HG02571 (cell line): ENCODE measurements around the gene VCAN.

Experiments
- ATAC-seq: cut with Tn5 transposase; IDR thresholded peaks from one replicate; pipeline ENCODE4 v1.9.1; 2021; ENCODE audit warnings: mild to moderate bottlenecking, moderate library complexity; ENCODE audit not compliant: unreplicated experiment

VCAN gene

DNA sequence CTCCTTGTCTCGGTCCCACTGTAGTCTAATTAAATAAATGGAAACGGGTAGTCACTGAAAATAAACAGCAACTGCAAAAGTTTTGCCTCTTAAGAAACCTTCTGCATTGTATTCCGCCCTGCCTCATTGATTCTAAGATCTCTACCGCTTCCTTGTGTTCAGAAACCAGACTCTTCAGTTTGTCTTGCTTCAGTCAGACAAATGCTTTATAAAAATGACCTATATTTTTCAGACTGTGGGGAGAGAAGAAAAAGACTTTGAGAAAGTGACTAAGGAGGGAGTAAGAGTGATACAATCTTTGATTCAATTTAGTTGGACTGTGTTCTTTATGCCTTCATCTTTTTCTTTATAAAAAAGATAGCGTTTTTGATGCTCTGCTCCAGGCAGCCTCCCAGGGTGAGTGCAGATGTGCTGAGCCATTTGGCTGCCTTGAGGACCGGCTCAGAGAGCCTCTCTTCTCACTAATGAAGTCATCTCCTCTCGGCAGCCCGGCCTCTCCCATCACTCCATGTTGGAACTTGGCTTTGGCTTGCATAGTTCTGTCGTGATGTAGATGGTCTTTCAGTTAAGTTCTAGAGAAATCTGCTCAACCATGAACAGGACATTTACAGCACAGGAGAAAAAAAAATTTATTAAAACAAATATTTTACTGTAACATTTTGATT, 4.0 kb upstream of the VCAN start:
- no peak for ATAC-seq

DNA sequence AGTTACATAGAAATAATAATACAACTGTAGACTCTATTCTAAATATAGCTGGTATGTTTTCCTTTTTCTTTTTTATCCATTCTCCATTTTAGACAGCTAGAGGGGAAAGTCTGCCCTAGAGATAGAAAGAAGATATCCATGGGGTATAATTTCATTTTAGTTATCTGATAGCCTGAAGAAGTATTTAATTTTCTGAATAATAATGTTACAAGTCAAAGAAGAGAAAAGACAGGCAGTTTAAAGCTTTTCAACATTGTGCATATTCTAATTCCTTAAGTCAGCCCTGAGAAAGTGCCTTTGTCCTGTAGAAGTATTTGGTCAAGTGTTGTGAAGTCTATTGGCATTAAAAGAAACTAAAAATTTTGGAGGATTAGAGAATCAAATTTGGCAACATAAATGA, 2.5 kb upstream of the VCAN start:
- no peak for ATAC-seq

DNA sequence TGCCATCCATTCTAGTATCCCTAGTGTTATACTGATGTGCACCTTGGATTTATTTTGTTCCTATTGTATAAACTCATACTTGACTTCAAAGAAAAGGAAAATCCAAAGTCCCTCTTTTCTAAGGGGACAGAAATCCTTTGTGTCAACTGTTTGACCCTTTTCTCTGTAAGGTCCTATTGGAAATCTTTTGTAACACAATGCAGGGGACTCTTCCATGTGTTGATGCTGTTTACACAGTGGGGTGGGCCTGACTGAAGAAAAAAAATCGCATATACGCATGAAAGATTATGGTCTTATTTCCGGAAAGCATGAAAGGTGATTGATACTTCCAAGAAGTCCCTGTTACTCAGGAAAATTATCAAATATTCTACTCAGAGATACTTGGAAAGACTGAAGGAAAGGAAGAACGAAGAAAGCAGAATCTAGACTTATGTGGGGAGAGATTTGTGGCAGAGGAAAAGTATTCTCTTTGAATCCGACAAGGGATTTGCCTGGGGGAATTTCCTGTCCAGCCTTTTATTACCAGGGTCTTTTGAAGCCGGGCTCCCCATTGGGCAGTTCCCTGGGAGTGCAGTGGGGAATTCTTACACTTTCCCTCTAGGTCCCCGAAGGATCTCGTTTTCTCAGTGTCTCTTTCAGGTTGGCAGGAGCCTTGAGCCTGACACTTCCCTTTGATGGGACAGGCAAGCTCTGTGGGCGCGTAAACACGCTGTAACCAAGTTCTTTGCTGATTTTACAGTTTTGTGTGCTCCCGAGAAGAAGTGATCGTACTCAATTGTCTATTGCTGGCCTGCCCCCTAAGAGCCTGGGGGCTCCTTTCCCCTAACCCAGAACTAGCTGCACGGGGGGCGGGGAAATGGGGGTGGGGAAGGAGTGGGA, 779 bp upstream of the VCAN start:
- no peak for ATAC-seq

DNA sequence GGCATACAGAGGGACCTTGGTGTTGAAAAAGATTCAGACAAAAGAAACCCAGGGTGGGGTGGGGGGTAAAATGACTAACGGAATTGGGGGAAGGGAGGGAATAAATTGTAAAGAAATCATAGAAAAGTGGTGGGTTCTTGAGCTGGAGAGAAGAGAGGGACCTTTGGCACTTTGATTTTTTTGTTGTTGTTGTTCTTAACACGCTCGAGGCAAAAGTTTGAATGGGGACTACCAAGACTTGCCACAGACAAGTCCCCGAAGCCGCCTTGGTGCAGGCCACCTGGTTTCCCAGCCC, 616 bp downstream of the VCAN start:
- ATAC-seq = no peak

DNA sequence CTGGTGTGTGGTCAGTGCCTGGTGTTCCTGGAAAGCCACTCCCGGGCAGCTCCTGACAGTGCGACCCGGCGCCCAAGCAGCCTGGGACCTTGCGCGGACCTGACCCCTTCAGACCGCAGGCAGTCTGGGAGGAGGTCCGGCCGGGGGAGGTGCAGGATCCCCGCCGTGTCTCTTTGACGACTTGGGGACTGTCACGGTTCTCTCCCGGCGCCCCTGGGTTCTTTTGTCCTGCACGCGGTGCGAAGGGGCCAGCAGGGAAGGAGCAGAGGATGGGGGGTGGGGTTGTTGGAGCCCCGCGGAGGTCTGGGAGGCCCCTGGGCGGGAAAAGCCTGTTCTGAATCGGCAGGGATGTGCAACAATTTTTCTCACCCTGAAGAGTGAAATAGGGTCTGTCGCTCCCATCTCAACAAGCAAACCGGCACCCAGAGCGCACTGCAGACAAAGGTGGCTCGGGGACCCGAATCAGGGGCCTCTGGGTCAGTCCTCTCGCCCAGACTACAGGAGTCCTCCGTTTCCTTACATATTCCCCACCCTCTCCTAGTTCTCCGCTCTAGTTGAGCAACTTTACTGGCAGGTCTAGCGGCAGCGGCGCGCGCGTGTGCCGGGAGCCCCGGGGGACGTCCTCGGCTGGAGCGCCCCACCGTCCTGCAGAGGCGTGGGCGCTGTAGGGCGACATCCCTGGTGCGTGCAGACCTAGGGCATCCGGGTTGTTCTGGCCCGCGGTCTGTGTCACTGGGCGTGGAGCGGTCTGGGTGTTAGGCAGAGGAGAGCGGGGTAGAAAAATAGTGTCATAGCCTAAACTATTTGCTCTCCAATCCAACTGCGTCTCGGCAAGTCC, 1.2 kb downstream of the VCAN start:
- peak; percentile 45 for ATAC-seq

DNA sequence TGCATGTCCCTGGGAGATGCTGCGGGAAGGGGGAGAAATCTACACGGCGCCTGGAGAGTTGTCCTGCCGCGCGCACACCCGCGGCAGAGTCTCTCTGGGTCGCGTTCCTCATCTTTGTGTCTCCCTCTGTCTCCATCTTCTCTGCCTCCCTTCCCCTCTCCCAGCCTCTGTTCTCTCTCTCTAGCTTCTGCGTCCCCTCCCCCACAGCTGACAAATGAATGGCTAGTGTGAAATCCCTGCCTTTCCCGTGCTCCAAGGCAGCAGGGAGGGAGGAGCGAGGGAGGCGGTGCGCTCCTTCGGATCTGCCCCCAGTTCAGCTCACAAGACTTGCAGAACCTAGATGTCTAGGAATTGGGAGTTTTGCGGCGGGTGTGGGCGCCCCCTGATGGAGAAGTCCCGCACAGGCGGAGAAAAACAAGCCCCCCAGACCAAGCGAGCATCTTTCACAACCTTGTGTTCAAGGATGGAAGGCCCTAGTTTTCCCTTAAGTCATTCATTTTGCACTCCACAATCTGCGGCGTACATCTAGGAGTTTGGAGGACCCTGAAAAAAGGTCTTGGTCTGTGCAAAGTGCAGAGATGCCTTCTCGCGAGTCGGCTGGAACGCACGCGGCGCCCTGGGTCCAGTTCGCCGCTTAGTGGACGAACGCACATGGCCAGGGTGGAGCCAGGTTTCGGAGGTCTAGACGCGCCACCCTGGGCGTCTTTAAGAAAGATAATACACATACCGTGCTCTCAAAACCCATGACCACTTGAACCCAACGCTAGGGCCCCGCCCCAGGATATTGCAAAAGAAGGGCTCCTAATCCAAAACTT, 2.0 kb downstream of the VCAN start:
- ATAC-seq = peak; percentile 58

DNA sequence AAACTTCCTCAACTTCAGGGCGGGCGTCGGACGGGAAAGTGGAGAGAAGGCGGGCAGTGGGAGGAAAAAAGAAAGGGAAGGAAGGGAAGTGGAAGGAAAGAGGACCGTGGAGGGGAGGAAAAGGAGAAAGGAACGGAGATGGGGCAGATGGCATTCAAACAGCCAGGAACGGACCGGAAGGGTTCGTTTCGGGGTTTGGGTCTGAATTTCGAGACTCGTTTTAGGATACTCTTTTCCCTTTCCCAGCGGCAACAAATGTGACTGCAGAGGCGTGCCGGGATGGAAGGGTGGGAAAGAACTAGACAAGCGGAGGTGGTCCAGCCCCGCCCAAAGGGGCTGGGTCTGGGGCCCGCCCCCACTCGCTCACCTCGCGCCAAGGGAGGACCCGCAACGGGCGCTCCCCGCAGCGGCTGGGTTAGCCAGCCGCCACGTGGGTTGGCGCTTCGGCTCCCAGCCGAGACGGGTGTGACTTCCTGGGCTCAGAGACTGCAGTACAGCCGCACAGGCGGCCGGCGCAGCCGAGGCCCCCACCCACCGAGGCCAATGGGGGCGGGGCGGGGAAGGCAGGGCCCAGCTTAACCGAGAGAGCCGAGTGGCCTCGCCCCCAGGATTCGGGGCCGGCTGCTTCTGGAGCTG, 2.7 kb downstream of the VCAN start:
- ATAC-seq = no peak

DNA sequence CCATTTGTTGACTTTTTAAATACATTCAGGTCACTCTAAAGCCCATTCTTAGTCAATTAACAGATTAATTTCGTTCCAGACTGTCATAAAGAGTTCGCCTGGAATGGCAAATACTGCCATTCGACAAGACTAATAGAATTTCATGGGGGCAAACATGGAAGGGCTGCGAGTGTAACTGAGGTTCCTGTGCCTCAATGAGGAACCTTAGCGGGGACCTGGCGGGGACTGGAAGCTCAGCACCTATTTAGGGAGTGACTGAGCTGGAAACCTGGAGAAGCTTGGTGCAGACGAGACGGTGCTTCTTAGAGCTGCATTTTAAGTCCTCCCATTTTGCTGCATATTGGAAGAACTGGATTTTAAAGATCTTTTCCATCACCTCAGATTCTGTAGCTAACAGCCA, 3.4 kb downstream of the VCAN start:
- ATAC-seq = no peak

DNA sequence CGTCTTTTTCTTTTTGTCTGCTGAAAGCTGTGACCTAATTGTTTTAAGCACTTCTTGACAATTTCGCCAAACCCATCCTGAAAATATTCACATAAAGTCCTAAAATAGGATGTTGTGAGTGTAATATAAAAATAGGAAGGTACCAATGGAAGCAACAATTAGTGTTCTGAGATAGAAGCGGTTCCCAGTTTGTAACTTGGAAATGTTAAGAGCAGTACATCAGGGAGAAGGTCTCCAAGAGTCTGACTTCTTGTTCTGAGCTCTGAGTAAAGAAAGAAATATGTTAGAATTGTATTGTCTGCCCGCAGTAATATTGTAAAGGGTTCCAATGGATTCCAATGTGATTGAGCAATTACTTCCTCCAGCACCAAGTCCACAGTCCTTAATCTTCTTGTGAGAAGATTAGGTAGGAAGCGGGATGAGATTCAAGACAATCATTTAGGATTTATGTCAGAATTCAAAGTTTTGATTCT, 3.9 kb downstream of the VCAN start:
- ATAC-seq = no peak

DNA sequence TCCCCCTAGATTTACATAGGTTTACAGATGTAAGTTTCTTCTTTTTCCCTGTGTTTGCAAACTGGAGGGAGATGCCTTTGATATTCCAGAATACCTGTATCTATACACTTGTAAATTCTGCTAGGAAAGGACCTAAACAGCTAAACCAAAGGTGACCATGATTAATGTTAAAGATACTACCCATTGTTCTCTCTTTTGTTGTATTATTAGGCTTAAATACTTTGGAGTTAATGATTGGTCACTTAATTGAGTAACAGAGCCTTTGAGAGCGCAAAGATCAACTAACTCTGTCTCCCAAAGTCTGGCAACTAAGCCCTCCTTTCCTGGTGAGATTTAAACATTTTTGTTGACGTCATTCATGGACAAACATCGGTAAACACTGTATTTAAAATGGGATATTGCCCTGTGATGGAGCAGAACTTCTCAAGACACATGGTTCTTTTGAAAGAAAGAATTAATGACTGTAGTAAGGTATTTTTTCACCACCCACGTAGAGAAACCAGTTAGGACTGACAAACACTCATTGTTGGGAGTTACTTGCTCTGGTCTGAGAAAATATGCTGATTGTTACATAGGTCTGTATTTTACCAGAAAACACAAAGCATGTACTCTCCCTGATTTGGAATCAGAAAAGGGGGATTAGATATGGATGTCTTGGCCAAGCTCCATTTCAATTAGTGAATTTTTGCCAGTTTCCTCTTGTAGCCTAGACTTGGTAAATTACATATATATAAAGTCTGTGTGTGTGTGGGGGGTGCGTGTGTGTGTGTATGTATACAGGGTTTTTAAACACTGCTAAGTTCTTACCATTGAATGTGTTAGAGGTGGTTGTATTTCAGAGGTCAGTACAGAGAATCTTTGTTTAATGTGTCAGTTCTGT, 4.6 kb downstream of the VCAN start:
- no peak for ATAC-seq

DNA sequence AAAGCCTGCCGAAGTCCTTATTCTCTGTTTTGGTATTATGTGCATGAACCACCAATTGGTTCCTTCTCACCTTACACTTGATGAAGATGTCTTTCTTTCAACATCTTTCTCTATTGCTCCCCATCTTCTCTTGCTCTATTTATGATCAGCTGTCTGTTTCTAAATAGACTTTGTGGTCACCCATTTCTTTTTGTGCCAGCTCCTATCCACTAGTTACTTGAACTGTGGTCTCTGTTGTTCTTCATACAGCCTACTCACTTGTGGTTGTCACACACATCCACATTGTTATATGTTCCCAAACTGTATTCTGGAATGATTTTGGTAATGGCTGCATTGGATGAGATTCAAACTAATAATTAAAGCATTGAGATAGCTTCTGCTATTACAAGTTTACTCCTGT, 11.4 kb downstream of the VCAN start:
- no peak for ATAC-seq

DNA sequence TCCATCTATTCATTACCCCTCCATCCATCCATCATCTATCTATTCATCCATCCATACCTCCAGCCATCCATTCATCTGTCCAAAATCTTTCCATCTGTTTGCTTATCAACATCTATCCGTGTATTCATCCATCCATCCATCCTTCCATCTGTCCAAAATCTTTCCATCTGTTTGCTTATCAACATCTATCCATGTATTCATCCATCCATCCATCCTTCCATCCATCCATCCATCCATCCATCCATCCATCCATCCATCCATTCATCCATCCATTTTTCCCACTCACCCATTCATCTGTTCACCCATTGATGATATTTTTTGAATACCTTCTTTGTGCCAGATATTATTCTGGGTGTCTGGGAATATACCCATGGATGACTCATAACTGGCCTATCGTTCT, 12.8 kb downstream of the VCAN start:
- no peak for ATAC-seq

DNA sequence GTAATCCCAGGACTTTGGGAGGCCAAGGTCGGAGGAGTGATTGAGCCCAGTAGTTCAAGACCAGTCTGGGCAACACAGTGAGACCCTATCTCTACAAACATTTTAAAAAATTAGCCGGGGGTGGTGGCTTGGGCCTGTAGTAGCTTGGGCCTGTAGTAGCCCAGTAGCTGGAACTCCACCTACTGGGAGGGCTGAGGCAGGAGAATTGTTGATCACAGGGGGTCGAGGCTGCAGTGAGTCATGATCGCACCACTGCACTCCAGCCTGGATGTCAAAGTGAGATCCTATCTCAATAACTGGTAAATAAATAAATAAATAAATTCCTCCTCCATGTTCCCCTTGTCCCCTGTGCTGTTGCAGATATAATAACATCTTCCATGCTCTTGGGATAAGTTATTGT, 14.3 kb downstream of the VCAN start:
- no peak for ATAC-seq

DNA sequence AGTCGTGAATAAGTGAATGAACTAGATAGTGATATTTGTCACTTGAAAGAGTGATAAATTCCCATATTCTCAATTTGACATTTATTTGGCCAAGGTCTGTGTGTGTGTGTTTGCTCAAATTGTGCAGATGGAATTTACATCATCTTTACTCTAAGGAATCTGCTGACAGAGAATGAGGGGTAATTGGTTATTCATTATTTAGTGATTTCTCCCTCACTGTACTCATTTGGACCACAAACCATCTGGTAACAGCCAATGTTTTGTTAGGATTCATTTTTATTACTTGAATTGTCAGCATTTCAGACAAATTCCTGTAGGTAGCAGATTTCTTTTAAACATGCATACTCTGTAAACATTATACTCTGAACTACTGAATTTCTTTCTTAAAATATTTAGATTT, 15.6 kb downstream of the VCAN start:
- no peak for ATAC-seq

DNA sequence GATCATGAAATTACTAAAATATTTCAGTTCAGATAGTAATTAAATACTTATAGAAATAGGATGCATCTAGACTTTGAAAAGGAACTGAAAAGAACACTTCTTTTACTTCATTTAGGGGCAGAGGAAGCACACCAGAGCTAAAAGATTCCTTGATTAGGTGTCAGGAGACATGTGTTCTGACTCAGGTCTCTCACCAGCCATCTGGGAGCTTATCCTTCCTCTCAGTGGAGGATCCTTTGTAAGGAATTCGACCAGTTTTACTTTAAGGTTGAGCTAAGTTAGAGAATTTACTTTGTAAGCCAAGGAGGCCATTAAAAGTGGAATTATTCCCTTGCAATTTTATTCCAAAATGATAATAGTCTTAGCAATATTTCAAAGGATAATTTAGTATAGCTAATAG, 16.7 kb downstream of the VCAN start:
- ATAC-seq = no peak

DNA sequence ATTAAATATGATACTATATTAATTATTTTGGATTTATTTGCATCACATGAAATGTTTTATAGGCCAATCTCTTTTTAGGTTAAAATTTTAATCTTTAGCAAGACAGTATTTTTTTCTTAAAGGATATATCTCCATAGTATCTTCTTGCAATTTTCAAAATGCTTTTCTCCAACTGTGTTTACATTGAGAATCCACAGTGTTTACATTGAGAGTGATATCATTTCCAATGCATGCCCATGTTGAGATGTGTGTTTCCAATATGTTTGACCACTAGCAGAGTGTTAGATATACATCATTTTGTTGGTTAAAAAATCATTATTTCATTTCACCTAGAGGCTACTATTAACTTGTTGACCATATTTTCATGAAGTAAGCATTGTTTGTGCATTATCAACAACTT, 17.3 kb downstream of the VCAN start:
- no peak for ATAC-seq

DNA sequence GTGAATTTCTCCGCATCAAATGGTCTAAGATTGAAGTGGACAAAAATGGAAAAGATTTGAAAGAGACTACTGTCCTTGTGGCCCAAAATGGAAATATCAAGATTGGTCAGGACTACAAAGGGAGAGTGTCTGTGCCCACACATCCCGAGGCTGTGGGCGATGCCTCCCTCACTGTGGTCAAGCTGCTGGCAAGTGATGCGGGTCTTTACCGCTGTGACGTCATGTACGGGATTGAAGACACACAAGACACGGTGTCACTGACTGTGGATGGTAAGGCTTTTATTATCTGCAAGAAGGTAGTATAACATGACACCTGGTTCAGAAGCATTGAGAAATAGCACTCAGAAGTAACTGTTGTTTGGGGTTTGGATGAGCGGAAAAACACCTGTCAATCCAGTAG, 18.7 kb downstream of the VCAN start:
- ATAC-seq = no peak

DNA sequence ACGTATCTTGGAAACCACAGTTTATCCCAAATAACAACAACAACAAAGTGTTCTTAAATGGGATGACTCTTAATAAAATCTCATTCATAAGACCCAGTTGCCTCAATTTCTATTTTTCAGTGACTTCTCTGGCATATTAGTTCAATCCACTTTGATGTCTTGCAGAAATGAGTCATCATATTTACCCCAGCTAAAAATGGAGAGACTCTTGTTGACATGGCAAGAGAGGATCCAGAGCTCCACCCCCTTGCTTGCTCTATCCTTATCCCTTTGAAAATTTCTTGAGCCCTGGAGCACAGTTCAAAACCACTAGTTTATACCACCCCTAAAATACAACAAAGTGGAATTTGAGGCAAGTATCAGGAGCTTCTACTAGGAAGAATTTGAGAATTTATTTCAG, 20.8 kb downstream of the VCAN start:
- ATAC-seq = no peak

DNA sequence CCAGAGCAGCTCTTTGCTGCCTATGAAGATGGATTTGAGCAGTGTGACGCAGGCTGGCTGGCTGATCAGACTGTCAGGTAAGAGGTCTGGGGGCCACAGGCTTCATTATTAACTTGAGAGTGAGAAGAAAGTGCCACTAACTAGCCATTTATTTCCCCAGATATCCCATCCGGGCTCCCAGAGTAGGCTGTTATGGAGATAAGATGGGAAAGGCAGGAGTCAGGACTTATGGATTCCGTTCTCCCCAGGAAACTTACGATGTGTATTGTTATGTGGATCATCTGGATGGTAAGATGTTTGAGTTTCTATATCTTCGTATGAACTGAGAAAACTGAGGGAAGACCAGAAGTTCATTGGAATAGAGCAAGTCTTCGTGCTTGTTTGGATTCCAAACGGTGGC, 22.1 kb downstream of the VCAN start:
- no peak for ATAC-seq
